ENCODE measurements around the gene C19orf67.

GRCh38 chr19:14058182-14059092, 27.1 kb downstream of the C19orf67 start:
- TF ChIP-seq POLR2A (IDR thresholded peaks at IDR 0.05) (no peak), CTCF (IDR thresholded peaks at IDR 0.05) (no peak), POLR2AphosphoS5 (IDR thresholded peaks at IDR 0.05) (no peak)
